GM08714 (cell line): Measurements from ENCODE around the gene PRR9.
A peak's percentile ranks its signal among the peaks of the same experiment; 100 is the strongest.

Experiments used
- H3K4me3 ChIP-seq: fragments of 200-500 bp; sonication (Bioruptor generic); 2 replicates; pipeline ENCODE4 v1.5.1; 2014; ENCODE audit warnings: mild to moderate bottlenecking, low read length, inconsistent platforms
- ZNF274 ChIP-seq: IDR thresholded peaks from 2 replicates; pipeline ENCODE4 v1.6.1; 2012; ENCODE audit warnings: mild to moderate bottlenecking, low read depth, low read length

Gene PRR9

GRCh38 chr1:153246825-153247224 lies 29.4 kb downstream of the PRR9 start:
- no peak for TF ChIP-seq ZNF274
- no peak overlapping the region for H3K4me3 ChIP-seq

- H3K4me3 ChIP-seq = no peak overlapping the region
- no peak for TF ChIP-seq ZNF274
Measured at GRCh38 chr1:153248176-153248879, 30.9 kb downstream of the PRR9 start.

- TF ChIP-seq ZNF274 = no peak
- no peak overlapping the region for H3K4me3 ChIP-seq
Measured at GRCh38 chr1:153250166-153250565, 32.8 kb downstream of the PRR9 start.

GRCh38 chr1:153251087-153251486 lies 33.7 kb downstream of the PRR9 start:
- H3K4me3 ChIP-seq = no peak overlapping the region
- no peak for TF ChIP-seq ZNF274

GRCh38 chr1:153251562-153251961 lies 34.2 kb downstream of the PRR9 start:
- no peak for TF ChIP-seq ZNF274

GRCh38 chr1:153251988-153252387 lies 34.6 kb downstream of the PRR9 start:
- H3K4me3 ChIP-seq = no peak overlapping the region

More at GRCh38 chr1:153251562-153251961, 34.2 kb downstream of the PRR9 start:
- no peak overlapping the region for H3K4me3 ChIP-seq

GRCh38 chr1:153253076-153253475 lies 35.7 kb downstream of the PRR9 start:
- no peak for TF ChIP-seq ZNF274
- no peak overlapping the region for H3K4me3 ChIP-seq

More at GRCh38 chr1:153251988-153252387, 34.6 kb downstream of the PRR9 start:
- TF ChIP-seq ZNF274 = no peak

- no peak for TF ChIP-seq ZNF274
- no peak overlapping the region for H3K4me3 ChIP-seq
Measured at GRCh38 chr1:153253693-153254092, 36.3 kb downstream of the PRR9 start.

- H3K4me3 ChIP-seq = peak within 1 kb of the TSS; percentile 44; the same call in 1 of the 2 replicates
- no peak for TF ChIP-seq ZNF274
Measured at GRCh38 chr1:153259387-153259786, 42.0 kb downstream of the PRR9 start, which contains the start of gene LORICRIN. Gene LORICRIN (plus strand): TSS chr1:153259687. CDS start chr1:153260950, 1,263 bp downstream.

GRCh38 chr1:153260585-153261280 lies 43.3 kb downstream of the PRR9 start:
- no peak for TF ChIP-seq ZNF274
- peak overlapping the region; percentile 71; the same call in 1 of the 2 replicates for H3K4me3 ChIP-seq

GRCh38 chr1:153261281-153262069 lies 44.1 kb downstream of the PRR9 start:
- peak overlapping the region; percentile 71 for H3K4me3 ChIP-seq
- no peak for TF ChIP-seq ZNF274

- peak overlapping the region; percentile 71 for H3K4me3 ChIP-seq
Measured at GRCh38 chr1:153262070-153262366, 44.6 kb downstream of the PRR9 start.

GRCh38 chr1:153262462-153263157 lies 45.2 kb downstream of the PRR9 start:
- H3K4me3 ChIP-seq = peak overlapping the region; percentile 71

More at GRCh38 chr1:153262070-153262366, 44.6 kb downstream of the PRR9 start:
- TF ChIP-seq ZNF274 = no peak

GRCh38 chr1:153265457-153265856 lies 48.1 kb downstream of the PRR9 start:
- no peak for TF ChIP-seq ZNF274
- H3K4me3 ChIP-seq = no peak overlapping the region

More at GRCh38 chr1:153262462-153263157, 45.2 kb downstream of the PRR9 start:
- TF ChIP-seq ZNF274 = no peak
